ENCODE results near the gene ZFR.
"Not testable (repeated sequence)": the region's sequence is repeated elsewhere in the genome, so short reads cannot be mapped to it uniquely, and the experiment has no call there.

The ZFR gene

GRCh38 chr5:32450952-32451351, 6.4 kb upstream of the ZFR start:
- DNase-seq (ENCODE audit: low spot score) = no peak

- DNase-seq (ENCODE audit: low spot score) = no peak
Observed at GRCh38 chr5:32449262-32449661, 4.7 kb upstream of the ZFR start.

- no peak for DNase-seq (ENCODE audit: low spot score)
Observed at GRCh38 chr5:32446630-32447029, 2.1 kb upstream of the ZFR start.

- DNase-seq (ENCODE audit: low spot score) = no peak
Observed at GRCh38 chr5:32445831-32446614, 1.5 kb upstream of the ZFR start.

GRCh38 chr5:32445287-32445758, 783 bp upstream of the ZFR start:
- no peak for DNase-seq (ENCODE audit: low spot score)

- peak; percentile 70 for DNase-seq (ENCODE audit: low spot score)
Observed at GRCh38 chr5:32443541-32444430, 754 bp downstream of the ZFR start.

GRCh38 chr5:32443145-32443540, 1.4 kb downstream of the ZFR start:
- peak; percentile 41 for DNase-seq (ENCODE audit: low spot score)

- DNase-seq (ENCODE audit: low spot score) = no peak
Observed at GRCh38 chr5:32439086-32439642, 5.4 kb downstream of the ZFR start.

GRCh38 chr5:32436553-32437242, 7.8 kb downstream of the ZFR start:
- no peak for DNase-seq (ENCODE audit: low spot score)

- DNase-seq (ENCODE audit: low spot score) = no peak
Observed at GRCh38 chr5:32435383-32435782, 9.2 kb downstream of the ZFR start.

- no peak for DNase-seq (ENCODE audit: low spot score)
Observed at GRCh38 chr5:32434221-32434620, 10.3 kb downstream of the ZFR start.

GRCh38 chr5:32432633-32433032, 11.9 kb downstream of the ZFR start:
- no peak for DNase-seq (ENCODE audit: low spot score)

- DNase-seq (ENCODE audit: low spot score) = not testable (repeated sequence)
Observed at GRCh38 chr5:32430825-32431224, 13.7 kb downstream of the ZFR start.

GRCh38 chr5:32428426-32428825, 16.1 kb downstream of the ZFR start:
- no peak for DNase-seq (ENCODE audit: low spot score)

GRCh38 chr5:32426440-32427151, 17.9 kb downstream of the ZFR start:
- DNase-seq (ENCODE audit: low spot score) = no peak

GRCh38 chr5:32422697-32423096, 21.8 kb downstream of the ZFR start:
- no peak for DNase-seq (ENCODE audit: low spot score)

- no peak for DNase-seq (ENCODE audit: low spot score)
Observed at GRCh38 chr5:32421075-32421474, 23.5 kb downstream of the ZFR start.

- DNase-seq (ENCODE audit: low spot score) = no peak
Observed at GRCh38 chr5:32420506-32420905, 24.0 kb downstream of the ZFR start.

- no peak for DNase-seq (ENCODE audit: low spot score)
Observed at GRCh38 chr5:32419791-32420190, 24.7 kb downstream of the ZFR start.

GRCh38 chr5:32413466-32414263, 30.9 kb downstream of the ZFR start:
- DNase-seq (ENCODE audit: low spot score) = no peak

- DNase-seq (ENCODE audit: low spot score) = no peak
Observed at GRCh38 chr5:32410630-32411029, 33.9 kb downstream of the ZFR start.
